ENCODE measurements around the gene TOX2.
"Not testable (repeated sequence)": the region's sequence is repeated elsewhere in the genome, so short reads cannot be mapped to it uniquely, and the experiment has no call there.

The TOX2 gene

DNA sequence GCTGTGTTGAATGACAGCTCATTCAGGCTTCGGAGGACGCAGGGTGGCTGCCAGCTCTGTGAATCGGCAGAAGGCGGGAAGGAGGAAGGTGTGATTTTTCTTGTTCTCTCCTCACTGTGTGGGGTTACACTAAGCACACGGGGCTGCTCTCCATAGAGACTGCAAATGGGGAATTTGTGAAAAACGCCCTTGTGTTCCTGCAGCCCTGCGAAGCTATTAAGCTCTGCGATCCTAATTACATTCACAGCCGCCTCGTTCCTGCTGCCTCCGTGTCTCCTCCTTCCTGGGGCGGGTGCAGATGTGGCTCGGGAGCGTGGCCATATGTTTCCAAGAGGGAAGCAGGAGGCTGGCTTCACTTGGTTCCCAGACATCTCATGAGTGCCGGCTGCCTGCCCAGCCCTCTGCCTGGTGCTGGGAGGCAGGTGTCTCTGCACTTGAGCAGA is 124.0 kb downstream of the TOX2 start:
- no peak for DNase-seq

DNA sequence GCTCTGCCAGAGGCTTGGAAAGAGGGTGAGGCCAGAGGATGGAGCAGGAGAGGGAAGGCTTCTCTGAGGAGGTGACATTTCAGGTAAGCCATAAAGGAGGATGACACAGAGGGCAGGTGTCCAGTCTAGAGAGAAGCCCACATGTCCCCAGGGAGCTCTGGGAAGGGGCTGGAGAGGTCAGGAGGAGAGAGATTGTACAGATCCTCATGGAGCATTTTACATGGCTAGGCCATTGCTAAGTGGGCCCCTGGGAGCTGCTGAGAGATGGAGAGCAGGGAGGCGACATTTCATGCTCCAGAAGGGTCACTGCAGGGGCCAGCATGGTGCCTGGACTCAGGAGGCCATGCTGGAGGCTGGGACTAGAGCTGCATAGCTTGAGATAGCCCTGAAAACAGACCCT is 124.5 kb downstream of the TOX2 start:
- no peak for DNase-seq

DNA sequence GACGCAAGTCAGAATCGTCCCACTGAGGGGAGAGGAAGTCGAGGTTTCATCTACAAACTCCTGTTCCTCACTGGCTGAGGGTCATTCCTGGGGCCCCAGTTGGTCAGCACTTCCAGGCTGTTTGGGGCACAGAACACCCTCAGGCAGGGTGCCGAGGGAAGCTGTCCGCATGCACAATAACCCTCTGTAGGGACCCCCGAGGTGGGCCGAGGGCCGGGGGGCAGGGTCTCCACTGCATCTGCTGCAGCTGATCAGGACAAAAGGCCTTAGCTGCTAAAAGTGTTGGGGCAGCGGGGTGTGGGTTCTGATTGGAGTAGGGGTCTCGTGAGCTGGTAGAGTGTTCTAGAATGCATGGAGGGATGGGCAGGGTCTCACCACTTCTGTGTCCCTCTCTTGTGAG is 125.1 kb downstream of the TOX2 start:
- no peak for DNase-seq

DNA sequence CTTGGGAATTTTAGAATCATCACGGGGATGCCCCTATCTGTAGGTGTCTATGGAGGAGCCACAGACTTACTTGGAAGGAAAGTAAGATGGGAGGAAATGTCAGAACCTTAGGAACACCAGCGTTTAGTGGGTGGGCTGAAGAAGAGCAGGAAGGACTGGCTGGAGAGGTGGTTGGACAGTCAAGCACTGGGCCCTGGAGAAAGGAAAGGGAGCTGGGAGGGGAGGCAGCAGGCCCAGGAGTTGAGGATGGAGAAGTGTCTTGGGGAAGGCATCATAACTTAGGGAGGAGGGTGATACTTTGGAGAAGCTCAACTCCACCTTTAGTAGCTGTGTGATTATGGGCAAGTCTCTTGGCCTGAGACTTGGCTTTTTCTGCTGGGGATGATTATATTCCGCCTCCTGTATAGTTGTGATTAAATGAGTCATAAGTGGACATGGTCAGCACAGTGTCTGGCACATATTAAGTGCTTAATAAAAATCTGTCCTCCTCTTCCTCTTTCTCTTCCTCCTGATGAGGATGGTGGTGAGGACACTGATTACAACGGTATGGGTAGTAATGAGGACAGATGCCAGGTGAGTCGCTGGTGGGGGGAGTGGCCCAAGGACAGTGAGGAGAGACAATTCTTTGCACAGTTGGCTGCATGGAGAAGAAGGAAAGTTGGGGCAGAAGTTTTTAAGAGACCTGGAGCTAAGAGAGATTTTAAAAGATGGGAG is 125.7 kb downstream of the TOX2 start:
- no peak for DNase-seq

DNA sequence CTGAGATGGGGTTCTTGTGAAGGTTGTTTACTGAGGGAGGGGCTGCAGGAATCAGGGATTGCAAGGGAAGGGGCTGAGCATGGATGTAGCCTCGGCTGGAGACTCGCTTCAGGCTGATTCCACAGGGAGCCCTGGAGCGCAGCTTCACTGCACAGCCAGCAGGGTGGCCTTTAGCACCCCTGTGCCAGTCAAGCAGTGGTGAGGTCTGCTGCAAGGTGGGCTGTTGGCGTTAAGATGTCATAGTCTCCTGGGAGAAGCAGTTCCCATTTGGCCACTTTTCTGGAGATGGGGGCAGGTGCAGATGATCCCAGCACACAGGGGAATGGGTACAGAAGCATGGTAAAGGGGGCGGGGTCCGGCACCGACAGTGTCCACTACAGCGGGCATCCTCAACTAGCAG is 126.3 kb downstream of the TOX2 start:
- DNase-seq: no peak

DNA sequence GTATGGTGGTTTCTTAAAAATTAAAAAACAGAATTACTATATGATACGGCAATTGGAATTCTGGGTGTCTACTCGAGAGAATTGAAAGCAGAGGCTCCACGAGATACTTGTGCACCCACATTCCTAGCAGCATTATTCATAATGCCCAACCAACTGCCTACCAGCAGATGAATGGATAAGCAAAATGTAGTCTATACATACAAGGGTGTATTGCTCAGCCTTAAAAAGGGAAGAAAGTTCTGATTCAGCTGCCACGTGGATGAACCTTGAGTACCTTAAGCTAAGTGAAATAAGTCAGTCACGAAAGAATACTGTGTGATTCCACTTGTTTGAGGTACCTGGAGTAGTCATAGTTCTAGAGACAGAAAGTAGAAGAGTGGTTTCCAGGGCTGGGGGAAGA is 130.1 kb downstream of the TOX2 start:
- not testable (repeated sequence) for DNase-seq

DNA sequence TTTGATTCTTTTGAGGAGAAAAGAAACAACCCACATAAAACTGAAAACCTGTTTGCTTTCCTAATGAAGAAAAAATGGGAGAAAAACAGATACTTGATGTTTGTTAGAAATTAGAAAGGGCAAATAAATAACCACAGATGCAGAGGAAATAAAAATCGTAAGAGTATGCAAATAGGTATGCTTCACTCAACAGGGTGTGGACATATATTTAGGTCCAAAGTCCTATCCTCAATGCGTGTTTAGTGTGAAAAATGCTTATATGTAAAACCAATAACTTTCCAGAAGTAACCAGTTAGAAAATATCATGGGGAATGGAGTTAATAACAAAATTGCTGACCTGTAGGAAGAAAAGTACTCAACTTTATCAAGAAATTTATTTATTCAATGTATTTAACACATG is 135.7 kb downstream of the TOX2 start:
- no peak for DNase-seq

DNA sequence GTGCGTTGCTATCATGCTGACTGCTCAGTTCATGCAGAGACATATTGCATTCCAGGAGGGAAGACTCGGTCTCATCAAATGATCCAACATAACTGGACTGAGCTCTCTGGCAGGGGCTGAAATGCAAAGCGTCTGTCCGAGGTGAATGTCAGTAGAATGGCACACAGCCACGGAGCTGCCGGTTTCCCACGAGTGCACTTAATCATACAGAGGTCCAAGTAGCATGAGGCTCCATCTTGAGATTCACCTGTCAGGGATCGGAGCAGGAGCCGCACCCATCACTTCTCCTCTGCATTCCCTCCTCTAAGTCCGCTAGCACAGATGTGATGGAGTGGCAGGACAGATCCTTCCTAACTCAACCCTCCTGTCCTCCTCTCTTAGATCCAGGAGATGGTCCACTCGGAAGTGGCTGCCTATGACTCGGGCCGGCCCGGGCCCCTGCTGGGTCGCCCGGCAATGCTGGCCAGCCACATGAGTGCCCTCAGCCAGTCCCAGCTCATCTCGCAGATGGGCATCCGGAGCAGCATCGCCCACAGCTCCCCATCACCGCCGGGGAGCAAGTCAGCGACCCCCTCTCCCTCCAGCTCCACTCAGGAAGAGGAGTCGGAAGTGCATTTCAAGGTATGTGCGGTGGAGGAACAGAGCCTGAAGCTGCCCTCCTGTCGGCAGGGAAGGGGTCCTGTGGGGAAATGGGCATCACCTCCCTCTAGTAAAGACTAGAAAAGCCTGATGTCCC is 136.4 kb downstream of the TOX2 start:
- no peak for DNase-seq

DNA sequence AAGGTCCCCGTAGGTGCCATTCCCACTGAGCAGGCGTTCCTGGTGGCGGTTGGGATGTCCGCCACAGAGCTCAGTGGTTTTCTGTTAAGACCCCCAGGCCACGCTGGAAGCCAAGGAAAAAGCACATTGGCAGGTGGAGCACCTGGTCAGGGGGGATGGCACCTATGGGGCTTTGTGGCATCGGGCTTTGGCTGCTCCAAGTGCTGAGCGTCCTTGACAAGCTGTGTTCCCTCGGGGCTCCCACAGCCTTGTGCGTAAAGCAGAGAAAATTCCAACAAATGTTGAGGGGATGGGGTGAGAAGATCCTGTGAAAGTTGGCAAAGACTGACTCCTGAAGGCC is 137.0 kb downstream of the TOX2 start:
- no peak for DNase-seq

DNA sequence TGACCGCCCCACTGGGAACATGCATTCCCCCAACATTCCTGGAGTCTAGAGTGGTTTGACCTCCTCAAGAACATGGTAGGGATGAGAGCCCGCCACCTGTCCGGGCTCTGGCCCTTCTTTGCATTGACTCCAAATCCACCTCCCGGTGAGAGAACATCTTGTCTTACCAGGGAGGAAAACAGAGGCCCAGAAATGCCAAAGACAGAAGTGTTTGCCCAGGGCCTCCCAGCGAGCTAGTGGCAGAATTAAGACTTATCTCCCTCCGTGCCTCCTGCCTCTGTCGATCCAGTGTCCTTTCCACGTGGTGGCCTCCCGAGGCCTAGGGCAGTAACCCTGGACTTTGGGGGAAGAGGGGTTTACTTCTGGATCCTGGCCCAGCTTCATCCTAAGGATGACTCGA is 137.5 kb downstream of the TOX2 start:
- no peak for DNase-seq

DNA sequence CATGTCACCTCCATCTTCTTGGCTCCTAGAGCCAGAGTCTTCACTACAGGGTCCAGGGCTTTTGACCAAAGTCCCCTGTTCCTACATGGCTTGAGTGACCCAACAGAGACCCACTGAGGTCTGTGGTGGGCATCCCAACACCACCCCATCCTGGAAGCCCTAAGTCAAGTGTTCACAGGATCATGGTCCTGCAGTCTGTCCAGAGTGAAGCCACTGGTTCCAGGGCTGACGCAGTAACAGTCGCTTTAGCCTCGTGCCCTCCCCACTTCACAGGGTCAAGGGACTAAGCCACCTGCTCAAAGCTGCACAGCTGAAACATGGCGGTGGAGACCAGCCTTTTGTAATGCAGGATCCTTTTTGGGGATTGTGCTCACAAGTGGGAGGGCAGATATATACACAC is 138.4 kb downstream of the TOX2 start:
- no peak for DNase-seq

DNA sequence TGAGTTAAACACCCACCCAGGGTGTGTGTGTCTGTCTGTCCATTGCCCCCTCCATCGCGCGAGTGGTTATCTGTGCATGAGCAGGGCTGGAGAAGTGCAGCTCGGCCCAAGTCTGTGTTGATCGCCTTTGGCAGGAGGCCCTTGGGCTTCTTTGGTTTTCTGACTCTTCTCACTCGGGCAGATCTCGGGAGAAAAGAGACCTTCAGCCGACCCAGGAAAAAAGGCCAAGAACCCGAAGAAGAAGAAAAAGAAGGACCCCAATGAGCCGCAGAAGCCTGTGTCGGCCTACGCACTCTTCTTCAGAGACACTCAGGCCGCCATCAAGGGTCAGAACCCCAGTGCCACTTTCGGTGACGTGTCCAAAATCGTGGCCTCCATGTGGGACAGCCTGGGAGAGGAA is 139.5 kb downstream of the TOX2 start:
- no peak for DNase-seq

DNA sequence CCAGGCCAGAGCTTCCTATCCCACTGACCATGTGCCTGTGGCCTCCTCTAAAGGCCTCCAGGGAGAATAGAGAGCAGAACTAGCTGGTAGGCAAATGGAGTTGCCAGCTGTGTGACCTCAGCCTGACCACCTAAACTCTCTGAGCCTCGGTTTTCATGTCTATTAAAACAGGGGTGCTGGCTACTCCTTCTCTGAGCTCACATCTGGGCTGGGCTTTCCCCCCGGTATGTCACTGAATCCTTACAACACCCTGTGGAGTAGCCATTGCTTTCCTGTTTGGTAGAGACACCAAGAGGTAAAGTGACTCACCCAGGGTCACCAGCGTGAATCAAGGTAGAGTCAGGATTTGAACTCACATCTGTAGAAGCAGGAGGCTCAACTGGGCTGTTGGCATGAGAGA is 140.2 kb downstream of the TOX2 start:
- no peak for DNase-seq

DNA sequence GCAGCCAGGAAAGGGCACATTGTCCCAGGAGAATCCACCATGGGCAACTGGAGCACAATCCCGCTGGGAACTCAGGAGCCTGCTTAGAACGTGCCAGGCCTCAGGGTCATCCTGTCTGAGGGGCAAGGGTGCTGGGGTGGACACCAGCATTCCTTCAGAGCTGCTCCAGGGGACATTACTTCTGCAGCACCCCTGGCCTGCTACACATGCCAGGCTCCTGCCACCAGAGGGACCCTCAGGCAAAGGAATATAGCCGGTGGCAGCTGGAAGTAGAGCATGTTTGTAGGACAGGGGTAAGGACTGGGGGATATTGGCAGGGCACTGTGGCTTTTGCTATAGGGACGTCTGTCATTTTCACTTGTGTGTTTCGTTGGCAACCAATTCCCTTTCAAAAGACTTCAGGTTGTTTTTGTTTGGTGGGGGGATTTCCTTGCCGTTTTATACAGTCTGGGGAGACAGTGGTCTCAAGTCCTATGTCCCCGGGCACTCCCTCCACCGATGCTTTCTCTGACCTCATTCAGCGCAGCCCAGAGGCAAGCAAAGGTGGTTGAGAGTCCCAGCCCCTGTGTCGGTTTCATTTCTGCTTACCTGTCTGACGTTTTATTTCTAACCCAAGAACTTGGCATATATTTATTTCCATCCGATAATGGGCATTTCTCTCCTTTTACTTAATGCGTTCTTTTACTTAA is 141.5 kb downstream of the TOX2 start:
- peak; percentile 35 for DNase-seq

DNA sequence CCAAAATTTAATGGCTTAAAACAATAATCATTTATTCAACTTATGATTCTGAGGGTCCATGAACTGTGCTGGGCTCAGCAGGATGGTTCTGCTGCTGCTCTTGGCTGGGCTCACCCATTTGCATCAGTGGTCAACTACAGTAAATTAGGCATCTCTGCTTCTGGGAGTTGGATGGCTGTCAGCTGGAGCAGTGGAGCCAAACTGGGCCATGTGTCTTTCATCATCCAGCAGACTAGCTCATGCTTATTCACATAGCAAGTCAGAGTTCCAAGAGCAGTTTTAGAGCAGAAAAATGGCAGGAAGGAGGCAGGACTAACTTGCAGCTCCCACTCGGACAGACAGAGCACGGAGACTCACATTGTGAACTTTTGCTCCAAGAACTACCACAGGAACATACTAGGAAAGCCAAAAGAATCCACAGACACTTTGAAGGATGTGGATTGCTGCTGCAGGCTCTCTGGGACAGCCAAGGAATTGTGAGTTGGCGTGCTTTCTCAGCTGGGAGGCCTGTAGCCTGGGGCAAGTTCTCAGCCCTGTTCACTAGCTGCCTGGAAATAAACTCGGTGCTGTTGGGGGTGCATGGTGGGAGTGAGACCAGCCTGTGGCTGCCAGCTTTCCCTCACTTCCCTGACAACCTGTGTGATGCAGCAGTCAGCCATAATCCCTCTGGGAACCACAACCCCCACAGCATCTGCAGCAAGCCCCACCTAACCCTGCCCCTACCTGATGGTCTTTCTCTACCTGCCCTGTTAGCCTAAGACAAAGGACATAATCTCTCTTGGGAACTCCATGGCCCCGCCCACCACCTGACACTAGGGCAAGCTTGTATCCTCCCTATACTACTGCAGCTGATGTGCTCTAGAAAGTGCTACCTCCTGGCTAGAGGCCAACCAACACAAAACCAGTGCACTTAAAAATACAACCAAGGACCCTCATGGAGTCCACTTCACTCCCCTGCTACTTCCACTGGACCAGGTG is 143.3 kb downstream of the TOX2 start:
- DNase-seq: no peak

DNA sequence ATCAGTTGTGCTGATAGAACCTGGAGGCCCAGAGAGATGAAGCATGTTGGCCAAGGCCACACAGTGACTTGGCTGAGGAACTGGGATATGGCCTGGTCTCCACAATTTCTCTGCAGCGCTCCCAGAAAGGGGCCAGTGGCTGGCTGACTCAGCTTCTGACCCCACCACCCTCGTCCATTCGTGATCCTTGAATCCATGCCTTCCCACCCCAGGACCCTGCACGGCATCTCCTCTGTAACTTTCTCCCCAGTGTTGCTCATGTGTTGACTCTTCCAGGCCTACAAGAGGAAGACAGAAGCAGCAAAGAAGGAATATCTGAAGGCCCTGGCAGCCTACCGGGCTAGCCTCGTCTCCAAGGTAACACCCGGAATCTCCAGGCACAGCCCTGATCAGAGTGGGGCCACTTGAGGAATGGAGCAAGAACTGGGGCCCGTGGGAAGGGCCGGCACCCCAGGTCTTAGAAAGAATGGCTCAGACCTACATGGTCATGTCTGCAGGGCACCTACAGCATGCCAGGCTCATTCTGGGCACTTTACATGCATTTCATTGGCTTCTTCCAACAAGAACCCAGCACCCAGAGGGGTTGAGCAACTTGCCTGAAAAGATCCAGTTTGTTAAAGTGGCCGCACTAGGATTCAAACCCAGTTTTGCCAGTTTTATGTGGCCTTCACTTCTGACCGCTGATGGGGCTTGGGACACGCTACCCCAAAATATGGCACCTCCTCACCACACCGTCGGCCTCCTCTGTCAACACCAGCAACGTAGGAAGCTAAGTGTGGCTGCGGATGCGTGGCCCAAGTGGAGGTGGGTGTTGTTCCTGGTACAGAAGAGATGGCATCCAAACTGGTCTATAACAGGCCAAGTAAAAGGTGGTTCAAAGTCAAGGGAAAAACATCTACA is 150.1 kb downstream of the TOX2 start:
- no peak for DNase-seq

DNA sequence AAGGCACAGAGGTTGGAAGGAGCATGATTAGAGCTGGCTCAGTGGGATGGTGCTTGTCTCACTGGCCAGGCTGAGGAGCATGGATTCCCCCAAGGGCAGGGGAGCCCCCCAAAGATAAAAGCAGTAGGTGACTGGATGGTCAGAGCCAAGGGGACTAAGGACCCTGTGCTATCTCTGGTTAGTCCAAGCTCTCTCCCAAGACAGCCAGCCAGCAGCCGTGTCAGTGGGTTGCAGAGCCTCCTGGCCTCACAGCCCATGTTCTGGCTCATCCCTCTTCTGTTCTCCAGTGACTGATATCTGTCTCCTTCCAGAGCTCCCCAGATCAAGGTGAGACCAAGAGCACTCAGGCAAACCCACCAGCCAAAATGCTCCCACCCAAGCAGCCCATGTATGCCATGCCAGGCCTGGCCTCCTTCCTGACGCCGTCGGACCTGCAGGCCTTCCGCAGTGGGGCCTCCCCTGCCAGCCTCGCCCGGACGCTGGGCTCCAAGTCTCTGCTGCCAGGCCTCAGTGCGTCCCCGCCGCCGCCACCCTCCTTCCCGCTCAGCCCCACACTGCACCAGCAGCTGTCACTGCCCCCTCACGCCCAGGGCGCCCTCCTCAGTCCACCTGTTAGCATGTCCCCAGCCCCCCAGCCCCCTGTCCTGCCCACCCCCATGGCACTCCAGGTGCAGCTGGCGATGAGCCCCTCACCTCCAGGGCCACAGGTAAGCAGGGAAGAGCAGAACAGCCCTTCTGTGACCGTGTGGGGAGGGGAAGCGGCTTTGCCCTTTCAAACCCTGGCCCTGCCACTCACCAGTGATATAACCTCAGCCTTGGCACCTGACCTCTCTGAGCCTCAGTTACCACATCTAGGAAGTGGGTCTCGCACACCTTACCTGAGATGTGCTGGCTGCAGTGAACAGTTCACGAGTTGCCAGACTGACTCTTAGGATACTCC is 151.0 kb downstream of the TOX2 start:
- no peak for DNase-seq

DNA sequence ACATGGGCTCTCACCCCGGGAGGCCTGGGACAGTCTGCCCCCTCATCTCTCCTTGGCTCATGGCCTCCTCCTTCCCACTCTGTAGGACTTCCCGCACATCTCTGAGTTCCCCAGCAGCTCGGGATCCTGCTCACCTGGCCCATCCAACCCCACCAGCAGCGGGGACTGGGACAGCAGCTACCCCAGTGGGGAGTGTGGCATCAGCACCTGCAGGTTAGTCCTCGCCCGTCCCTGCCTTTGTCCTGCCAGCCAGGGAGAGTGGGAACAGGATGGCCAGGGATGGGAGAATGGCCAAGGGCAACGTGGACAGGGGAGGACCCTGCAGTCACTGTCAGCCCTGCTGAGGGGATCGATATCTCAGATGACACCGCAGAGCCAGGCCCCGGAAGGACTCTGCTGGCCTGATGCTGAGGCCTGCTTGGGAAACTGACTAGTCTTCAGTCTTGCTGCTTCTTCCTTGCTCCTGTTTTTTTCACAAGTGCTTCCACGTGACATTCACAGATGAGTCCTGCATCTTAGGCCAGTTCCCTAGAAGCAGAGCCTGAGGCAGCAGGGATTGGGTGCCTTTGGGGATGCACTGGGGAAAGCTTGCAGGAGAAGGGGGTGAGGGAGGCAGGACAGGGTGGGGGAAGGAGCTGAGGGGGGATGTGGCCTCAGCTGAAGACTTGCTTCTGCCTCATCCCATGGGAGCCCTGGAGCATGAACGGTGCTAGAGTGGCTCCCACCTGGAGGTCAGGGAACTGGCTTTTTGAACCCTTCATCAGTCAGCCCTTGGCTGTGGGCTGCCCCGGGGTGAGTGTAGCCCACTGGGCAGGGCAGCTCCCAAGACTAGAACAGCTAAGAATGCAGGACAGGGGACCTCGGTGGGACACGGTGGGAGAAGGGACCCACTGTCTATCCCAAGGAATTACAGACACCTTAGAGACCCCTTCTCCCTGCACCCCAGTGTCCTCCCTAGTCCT is 152.3 kb downstream of the TOX2 start:
- no peak for DNase-seq

DNA sequence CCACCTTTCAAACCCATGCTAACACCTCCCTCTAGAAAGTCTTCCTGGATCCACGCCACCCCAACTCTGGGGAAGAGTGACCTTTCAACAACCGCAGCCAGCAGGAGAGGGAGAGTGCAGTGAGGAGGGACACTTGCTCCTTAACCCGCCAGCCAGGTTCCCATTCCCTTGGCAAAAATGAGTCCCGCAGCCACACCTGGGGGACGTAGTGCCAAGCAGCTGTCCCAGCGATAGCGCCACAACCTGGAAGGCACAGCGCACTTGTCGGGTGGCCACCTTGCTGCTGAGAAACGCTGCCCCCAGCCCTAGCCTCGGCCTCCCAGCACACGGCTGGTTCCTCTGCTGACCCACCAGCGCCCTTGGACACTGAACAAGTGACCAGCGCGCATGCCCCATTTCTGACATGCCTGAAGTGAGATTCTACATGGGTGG is 153.0 kb downstream of the TOX2 start:
- DNase-seq: no peak

All from hematopoietic multipotent progenitor cell treated with erythropoietin and hydrocortisone succinate and interleukin-3 and kit ligand, for 8 days (in vitro differentiated cells).